ENCODE measurements around the gene IER2. TPM values are rescaled to one million over a fixed set of nuclear protein-coding genes. Genes with fewer than 3 reads are reported as not detected.
A peak's percentile ranks its signal among the peaks of the same experiment; 100 is the strongest.

Gene IER2
- total and polyA plus RNA-seq, 9 of the 15 experiments (the other 6 are each of a cell fraction or from before 2014, with no cell fraction given), result 4.5 to 205 (median 23.7) TPM

- TF ChIP-seq CBX1 (IDR thresholded peaks at IDR 0.05; ENCODE audit: low read depth) (no peak), ZNF780A (CRISPR knock-in tag; IDR thresholded peaks at IDR 0.05) (no peak), PHF21A (IDR thresholded peaks at IDR 0.05; ENCODE audit: borderline replicate concordance, low read depth) (no peak), SMARCE1 (IDR thresholded peaks at IDR 0.05) (peak; percentile 31; the same call in 1 of the 2 replicates), MCM3 (IDR thresholded peaks at IDR 0.05) (no peak), BRD9 (IDR thresholded peaks at IDR 0.05; ENCODE audit: low read depth, partially characterized antibody) (no peak), SLC30A9 (CRISPR knock-in tag; IDR thresholded peaks at IDR 0.05) (no peak), WHSC1 (IDR thresholded peaks at IDR 0.05; ENCODE audit: low read length) (no peak), HOMEZ (CRISPR knock-in tag; IDR thresholded peaks at IDR 0.05) (no peak), RFX5 (IDR thresholded peaks at IDR 0.05; ENCODE audit: low read depth, low read length) (no peak)
- TF ChIP-seq, protein P1, sequence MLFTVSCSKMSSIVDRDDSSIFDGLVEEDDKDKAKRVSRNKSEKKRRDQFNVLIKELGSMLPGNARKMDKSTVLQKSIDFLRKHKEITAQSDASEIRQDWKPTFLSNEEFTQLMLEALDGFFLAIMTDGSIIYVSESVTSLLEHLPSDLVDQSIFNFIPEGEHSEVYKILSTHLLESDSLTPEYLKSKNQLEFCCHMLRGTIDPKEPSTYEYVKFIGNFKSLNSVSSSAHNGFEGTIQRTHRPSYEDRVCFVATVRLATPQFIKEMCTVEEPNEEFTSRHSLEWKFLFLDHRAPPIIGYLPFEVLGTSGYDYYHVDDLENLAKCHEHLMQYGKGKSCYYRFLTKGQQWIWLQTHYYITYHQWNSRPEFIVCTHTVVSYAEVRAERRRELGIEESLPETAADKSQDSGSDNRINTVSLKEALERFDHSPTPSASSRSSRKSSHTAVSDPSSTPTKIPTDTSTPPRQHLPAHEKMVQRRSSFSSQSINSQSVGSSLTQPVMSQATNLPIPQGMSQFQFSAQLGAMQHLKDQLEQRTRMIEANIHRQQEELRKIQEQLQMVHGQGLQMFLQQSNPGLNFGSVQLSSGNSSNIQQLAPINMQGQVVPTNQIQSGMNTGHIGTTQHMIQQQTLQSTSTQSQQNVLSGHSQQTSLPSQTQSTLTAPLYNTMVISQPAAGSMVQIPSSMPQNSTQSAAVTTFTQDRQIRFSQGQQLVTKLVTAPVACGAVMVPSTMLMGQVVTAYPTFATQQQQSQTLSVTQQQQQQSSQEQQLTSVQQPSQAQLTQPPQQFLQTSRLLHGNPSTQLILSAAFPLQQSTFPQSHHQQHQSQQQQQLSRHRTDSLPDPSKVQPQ (CRISPR knock-in tag; IDR thresholded peaks at IDR 0.05; ENCODE audit: borderline replicate concordance), result no peak
These were observed 32.9 kb upstream of the IER2 start (continued) for GRCh38 chr19:13117176-13117771.
